GM12891 (cell line): Measurements from ENCODE around the gene KIF13A.

Experiments used
- PAX5 ChIP-seq: IDR thresholded peaks from 2 replicates; pipeline ENCODE4 v1.6.1; 2011; ENCODE audit warnings: low read length, moderate library complexity, mild to moderate bottlenecking; ENCODE audit not compliant: insufficient read depth, severe bottlenecking
- POLR2A ChIP-seq: IDR thresholded peaks from 2 replicates; pipeline ENCODE4 v1.6.1; 2011; ENCODE audit warnings: low read depth, low read length, control low read depth
- POLR2AphosphoS5 ChIP-seq: IDR thresholded peaks from 2 replicates; pipeline ENCODE4 v1.6.1; 2011; ENCODE audit warnings: low read depth, low read length, control low read depth
- SPI1 ChIP-seq: IDR thresholded peaks from 2 replicates; pipeline ENCODE4 v1.6.1; 2011; ENCODE audit warnings: low read depth, low read length, control low read depth

GRCh38 chr6:17984812-17985670 is 2.4 kb downstream of the KIF13A start:
- TF ChIP-seq POLR2A (no peak), SPI1 (no peak), PAX5 (no peak), POLR2AphosphoS5 (no peak)
